SW480 (cell line): ENCODE results near the gene PTN.

ENCODE experiments used
- DNase-seq: peaks from one replicate; pipeline ENCODE4 v3.0.0-alpha.2; 2016; ENCODE audit warnings: low spot score

PTN gene, protein sequence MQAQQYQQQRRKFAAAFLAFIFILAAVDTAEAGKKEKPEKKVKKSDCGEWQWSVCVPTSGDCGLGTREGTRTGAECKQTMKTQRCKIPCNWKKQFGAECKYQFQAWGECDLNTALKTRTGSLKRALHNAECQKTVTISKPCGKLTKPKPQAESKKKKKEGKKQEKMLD

DNA sequence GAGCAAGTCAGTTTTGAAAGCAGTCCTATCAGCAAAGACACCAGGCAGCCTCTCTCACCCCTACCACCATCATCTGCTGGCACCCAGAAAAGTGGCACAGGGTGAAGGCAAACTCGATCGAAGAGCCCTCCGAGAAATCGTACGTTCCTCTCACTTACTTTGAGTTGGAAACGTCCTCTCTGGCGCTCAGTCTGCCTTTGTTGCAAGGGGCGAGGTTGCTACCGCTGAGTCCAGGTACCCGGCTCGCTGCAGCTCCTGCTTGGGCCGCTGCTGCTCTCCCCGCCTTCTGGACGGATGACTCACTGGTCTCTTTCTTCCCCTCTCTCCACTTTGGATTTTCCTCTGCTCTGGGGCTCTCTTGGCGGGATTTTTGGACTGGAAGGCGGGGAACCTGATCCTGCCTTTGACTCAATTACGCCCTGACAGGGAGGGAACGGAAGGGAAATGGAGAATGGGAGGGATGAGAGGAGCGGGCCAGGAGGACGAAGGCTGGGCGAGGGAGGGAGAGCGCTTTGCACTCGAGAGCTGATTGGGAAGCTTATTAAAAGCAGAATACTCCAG is at the start of gene PTN:
PTN (minus strand) TSS at position 453 of the 561 bp plus-strand sequence. CDS start 88,760 bp downstream, outside the sequence.
- DNase-seq, result peak; percentile 17

DNA sequence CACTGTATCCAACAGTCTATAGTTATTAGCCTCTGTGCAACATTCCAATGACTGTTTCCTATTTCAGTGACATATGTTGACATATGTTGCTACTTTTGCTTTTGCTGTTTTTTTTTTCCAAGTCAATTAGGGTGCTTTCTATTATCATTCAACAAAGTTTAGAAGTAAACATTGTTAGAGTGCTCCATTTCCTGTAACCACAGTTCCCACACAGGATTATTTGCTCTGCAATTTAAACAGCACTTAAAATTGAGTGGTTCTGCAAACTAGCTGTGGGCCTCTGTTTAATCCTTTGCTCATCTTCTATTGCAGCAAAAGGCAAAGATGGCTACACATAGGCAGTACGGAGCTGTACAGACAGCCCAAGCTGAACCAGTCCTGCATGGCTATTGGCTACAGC is 46.5 kb upstream of the PTN start:
- DNase-seq, result no peak

DNA sequence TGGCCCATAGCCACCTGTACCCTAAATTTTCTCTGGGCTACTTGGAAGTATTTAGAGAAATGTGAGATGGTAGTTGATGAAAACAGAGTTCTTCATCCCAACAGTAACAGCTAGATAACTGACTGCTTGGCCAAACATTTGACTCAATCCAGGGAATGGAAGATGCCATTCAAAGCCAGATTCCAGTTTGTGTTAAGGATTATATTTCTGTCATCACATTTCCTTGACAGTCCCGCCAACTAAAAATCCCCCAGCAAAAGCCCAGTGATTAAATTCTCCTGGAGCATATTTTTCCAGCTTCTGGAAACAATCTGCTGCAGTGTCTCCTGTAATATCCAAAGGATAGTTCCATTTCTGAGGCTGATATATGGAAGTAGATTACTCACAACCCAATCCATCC is 45.4 kb upstream of the PTN start:
- DNase-seq, result no peak

DNA sequence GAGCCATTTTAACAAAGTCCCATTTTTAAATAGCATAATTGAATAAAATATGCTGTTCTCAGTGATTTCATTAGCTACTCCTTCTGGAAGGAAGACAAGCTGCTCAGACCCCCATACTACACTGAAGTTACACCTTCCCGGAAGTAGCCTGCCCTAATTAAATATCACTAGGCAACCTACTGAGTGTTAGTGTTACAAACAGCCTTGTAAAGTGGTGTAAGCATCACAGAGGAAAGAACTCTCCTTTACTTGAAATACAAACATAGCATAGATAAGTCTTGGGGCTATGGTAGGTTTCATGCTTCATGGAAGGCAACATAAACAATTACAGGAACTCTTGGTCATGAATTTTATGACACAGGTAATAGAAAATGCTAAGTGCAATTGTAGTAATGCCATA is 43.4 kb upstream of the PTN start:
- no peak for DNase-seq

DNA sequence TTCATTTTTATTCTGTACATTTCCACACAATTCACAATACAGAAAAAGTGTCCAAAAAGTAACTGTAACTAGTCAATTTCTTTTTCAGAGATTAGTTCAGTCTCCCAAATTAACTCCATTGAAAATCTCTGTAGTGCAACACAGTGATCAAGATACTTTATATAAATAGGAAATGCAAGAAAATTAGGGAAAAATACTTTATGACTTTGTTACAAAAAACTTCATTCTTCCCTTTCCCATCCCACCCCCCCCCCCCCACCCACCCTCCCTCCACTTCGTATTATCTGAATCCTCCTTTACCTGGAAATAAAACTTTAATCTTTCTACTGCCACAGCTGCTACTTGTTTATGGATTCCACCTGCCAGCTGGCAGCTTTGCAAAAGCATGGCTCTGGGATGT is 37.5 kb upstream of the PTN start:
- DNase-seq, result no peak

DNA sequence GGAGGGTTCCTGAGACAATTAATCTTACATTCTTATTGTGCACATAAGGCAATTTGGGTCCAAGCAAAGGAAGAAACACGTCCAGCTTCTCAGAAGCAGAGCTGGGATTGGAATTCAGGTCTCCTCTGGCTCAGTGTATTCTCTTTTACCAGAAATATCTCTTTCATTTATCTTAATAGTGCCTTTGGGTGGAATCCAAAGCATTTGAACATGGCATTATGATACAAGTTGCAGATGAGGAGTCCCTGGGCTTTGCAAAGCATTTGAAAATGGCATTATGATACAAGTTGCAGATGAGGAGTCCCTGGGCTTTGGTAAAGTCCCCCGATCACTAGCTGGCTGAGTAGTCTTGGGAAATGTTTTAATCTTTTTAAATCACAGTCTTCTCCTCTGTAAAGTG is 30.0 kb upstream of the PTN start:
- no peak for DNase-seq

DNA sequence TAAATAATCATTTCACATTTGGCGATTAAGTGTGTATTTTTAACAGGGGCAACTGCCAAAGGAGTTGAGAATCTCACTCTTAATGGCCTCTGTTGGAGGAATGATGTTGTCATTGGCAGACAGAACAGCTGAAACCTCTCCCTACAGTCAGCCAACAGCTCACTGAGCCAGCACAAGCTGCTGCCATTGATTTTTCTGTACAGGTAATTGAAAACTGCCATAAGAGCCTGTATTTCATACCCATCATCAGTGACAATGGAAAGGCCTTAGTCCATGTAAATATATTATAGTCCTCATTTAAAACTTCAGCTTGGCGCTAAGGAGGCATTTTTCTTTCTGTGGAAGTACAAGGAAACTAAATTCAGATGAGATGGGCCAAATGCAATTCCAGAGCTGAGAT is 28.1 kb upstream of the PTN start:
- no peak for DNase-seq

DNA sequence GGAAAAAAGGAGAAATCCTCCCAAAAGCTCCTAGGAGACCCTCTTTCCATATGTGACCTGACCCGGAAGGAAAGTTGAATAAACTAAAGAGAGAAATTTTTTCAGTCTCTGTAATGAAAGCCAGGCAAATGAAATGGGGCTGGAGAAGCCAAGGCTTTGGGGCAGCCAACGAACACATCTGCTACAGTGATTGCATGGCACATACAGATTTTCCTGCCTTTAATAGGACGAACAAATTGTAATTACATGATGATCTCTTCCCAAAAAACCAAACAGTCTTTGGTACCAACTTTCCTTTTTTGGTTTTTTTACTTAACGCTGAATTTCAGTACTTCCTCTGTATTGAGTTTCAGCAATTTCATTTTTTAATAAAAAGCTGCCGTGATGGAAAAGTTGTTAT is 23.5 kb upstream of the PTN start:
- DNase-seq, result no peak

DNA sequence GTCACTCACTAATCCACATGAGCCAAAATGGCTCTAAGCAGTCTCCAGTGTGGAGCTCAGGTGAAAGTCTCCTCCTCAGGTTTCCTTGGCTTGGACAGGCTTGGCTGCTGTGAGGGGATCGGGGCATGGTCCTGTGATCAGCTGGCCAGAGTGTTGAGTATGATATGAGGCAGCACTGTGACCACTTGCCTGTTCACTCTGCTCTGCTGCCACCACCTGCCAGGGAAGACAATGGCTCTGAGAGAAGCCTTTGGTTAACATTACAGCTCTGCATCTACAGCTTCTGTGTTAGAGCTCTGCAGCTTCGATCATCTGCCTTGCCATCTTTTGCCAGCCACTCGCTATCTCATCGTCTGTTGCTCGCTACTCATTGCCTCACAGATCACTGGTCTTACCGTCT is 20.1 kb upstream of the PTN start:
- DNase-seq, result no peak

DNA sequence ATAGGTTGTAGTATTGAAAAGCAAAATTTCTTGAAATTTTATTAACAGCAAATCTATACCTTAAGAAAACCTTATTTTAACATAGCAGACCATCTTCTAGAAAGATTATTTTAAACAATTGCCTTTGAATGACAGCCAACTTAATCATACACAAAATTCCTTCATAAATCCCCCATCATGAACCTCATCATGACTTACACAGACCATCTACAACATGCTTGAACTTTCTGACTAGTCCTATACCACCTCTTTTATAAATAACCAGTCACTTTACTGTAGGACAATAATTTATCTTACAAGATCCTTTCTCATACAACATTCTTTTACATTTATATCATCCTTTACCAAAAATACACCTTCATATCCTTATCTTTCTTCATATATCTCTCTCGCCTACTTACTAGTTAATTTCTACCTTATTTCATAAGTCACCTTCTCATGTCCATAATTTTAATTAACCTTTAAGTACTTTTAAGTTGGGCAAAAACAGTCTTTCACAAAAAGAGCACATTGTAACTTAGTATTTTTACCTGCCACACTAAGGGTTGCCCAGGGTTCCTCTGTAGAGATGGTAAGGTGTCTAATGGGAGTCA is 16.6 kb upstream of the PTN start:
- DNase-seq, result no peak

DNA sequence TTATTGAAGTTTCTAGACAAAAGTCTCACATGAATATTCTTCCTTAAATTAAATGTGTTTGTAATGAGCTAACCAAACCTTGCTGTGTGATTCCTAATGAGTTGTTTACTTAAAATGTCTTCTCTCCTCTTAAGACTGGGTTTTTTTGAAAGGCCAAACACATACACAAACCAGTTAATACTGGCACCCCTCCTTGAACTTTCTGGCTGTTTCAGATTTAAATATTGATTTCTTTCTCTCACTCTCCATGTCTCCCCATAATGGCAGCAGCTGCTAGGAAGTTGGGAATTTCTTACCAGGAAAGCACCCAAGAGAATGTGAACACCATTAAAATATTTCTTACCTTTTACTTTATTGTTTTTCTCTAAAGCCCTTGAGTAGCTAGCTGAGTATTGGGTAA is 11.4 kb upstream of the PTN start:
- DNase-seq, result no peak

DNA sequence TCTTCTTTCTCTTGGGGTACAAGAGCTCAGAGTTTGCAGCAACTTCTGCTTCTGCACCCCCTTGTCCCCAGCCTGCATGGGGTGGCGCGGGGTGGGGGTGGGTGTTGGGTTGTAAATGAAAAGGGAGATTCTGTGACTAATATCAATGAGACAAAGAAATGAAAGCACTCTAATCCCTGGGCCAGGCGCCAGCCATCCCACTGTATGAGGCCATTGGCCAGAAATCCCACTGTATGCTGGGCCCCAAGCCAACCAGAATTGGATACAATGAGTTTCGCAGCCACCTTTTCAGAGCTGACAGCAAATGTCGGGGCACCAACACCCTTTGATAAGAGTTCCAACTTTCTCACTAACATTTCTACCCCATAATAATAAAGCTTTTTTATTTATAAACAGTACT is 10.9 kb upstream of the PTN start:
- no peak for DNase-seq

DNA sequence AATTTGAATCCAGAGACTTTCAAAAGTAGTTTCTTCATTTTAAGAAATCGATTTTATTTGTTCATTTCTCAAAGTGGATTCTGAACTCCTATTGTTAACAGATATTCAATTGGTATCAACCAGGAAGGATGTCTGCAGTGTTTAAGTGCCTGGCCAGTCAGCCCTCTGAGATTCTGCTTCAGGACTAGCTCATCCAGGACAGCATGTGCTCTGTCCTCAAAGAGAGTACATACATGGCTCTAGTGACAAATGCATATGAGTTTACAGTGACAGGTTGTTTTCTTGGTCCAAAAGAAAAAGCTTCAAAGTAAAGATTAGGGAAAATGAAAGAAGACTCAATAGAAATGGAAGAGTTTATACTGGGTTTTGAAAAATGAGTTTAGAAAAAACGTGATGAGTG is 8.4 kb upstream of the PTN start:
- no peak for DNase-seq

DNA sequence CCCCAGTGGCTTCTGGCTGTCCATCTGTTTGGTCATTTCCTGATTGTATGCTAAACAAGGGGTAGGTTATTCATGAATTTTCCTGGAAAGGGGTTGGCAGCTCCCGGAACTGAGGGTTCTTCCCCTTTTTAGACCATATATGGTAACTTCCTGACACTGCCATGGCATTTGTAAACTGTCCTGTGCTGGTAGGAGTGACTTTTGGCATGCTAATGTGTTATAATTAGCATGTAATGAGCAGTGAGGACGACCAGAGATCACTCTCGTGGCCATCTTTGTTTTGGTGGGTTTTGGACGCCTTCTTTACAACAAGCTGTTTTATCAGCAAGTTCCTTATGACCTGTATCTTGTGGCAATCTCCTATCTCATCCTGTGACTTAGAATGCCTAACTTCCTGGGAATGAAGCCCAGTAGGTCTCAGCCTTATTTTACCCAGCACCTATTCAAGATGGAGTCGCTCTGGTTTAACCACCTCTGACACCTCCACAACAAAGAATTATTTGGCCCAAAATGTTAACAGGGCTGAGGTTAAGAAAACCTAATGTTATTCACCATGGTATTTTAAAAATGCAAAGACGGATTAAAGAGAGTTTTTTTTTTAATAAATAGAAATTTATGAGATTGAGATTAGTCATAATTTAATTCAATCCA is 2.4 kb upstream of the PTN start:
- DNase-seq, result no peak

DNA sequence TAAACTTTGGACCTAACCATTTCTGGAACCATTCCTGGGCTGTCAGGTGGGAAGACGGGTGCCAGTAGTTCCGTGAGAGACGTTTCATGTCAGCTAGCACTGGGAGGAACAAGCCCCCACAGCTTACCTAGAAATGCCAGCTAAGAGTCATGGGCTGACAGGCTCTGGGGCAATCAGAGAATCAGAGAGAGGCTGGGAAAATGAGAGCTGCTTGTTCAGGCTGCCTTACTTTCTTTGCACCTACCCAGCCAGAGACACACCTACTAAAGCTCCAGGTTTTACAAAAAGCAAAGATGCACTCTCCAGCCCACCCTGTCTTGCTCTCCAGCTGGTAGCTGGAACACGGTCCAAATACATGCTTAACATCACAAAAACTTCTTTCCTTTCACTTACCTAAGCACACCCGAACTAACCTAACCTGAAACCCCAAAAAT is 688 bp downstream of the PTN start:
- DNase-seq, result no peak

DNA sequence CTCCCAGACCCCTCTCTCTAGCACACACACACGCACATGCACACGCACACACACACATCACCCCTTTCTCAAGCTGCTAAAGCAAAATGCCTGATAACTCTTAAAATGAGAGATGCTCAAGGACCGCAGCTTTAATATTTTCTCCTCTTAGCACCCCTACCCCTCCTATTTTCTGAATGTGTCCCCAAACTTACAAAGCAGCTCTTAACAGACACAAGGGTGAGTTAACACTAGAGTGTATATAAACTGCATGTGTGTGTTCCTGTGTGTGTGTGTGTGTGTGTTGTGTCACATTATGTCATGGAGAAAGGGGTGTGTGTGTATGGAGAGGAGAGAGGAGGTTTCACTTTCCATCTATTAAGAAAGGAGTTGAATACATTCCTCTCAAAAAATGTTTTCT is 1.3 kb downstream of the PTN start:
- DNase-seq, result no peak

DNA sequence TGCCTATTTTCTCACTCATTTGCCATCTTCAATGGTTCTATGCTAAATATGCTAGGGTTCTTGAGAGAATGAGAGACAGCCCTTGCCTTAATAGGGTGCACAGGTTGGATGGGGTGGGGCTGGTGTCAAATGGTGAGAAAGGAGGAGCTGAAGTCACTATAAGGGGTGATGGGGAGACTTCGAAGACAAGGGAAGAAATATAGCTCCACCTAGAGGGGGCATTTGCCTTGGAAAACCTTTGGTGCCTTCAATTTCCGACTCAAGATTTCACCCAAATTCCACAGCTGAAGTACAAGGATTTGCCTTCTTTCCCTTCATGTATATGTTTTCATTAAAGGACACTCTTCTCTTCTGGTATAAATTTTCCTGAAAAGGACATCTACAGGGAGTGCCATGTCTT is 5.6 kb downstream of the PTN start:
- DNase-seq, result no peak

DNA sequence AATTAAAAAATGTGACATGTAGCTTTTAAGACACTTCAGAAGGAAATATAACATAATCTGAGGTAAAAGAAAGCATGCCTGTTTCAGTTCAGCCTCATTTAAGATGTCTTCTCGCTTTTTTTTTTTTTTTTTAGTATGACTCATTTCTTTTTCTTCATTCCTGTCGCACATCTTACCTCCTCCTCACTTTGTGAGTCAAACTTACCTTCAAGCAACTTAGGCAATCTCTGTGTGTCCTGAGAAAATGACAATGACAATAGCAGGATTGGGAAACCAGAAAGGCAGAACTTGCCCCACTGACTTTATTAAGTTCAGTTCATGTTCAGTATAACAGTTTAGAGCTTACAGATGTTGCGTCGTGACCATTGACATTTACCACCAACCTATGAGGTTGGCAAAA is 7.7 kb downstream of the PTN start:
- DNase-seq, result no peak

DNA sequence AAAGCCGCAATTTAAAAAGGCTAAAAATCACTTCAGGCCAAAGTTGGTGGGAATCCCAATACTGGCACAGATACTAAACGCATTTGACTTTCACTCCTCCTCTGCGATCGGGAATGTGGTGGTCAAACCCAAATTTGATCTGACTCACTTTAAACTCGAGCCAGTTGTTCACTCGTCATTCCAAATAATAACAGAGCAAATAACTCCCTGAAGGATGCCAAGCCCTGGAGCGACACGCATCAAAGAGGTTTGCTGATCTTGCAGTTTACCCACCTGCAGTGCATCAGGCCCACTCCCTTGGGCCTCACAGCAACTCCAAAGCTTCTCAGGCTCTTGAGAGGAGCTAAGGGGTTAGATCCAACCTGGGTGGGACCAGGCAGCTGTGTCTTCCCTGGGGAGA is 12.2 kb downstream of the PTN start:
- no peak for DNase-seq

DNA sequence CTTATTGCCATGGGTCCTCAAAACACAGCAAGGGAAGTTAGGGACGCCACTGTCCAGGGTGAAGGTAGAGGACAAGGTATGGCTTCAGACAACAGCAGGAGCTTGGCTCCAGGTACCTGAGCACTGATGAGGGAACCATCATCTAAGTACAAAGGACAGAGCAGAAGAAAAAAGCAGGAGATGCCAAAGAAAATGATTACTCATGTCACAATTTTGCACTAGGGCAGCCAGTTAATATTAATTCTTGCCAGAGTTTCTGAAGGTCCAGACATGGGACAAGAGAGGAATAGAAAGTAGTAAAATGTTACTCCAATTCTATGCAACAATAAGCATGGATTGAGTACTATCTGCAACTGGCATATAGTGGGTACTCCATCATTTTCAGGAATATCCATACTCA is 14.1 kb downstream of the PTN start:
- no peak for DNase-seq

DNA sequence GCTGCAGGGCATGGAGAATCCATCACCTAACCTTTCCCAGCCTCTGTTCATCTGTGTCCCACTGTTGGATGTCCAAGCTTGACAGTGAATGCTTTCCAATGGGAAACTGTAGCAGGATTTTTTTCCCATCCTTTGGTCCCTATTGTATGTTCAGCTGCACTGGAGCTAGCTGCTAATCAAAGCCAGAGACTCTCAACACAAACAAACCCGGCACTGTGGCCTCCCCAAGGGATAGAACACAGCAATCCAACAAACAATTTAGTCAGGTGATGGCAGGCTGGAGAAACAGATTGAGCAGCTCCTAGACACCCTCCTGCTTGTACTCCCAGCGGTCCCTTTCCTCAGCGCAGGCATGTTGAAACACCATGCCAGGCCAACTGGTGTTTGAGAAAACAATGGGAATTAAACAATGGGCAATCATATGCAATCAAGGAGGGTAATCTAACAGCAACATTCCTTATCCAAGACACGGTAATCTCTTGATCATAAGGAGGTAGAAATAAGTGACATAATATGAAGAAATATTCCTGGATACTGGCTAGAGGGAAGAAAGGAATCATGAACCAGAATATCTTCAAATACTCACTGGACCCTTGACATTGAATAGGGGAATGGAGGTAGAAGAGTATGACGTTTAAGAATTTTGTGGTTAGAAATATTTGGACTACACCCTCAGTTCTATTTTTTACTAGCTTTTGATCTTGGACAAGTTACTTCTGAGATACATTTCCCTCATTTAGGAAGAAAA is 15.0 kb downstream of the PTN start:
- no peak for DNase-seq

DNA sequence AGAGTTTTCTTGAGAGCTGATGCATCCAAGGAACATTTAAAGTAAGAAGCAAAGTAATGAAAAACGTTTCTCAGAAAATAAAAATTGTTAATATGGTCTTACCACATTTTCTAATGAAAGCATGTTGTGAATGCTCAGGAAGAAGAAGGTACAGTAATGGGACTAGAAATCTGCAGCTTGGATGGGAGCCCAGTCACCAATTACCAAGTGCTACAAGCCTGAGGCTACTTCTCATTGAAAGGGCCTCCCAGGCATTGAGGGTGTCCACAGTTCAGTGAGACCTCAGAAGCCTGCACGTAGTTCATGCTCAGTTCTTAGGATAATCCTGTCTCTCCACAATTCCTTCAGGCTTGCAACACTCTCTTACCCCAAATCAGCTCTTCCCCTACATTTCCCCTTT is 17.6 kb downstream of the PTN start:
- no peak for DNase-seq
